K562 (cell line): ENCODE results near the gene GAB2. TPM values are rescaled to one million over a fixed set of nuclear protein-coding genes. Genes with fewer than 3 reads are reported as not detected.

Experiments
- ATAC-seq: fragments of 200-7000 bp; cut with Tn5 transposase; 3 replicates; pipeline ENCODE4 v1.9.1; 2020; ENCODE audit warnings: moderate library complexity
- BruUV-seq: library from RNA; stranded (reverse); fragments of 400-500 nt; replicated peaks from 2 replicates; lab custom pipeline; 2021; lab: Mats Ljungman, UMichigan
- CTCF ChIA-PET: fragments of 300-600 bp; formaldehyde crosslinking; extraction: SDS; loops from one replicate; lab custom pipeline; 2021; ENCODE audit warnings: low intra/inter-chr PET ratio; lab: Yijun Ruan, JAX
- POLR2A ChIA-PET: fragments of 300-600, 350-650 bp; sonication (Branson Sonifier 250); formaldehyde crosslinking; extraction: SDS; loops from one replicate; lab custom pipeline; 2021; ENCODE audit warnings: antibody characterized with exemption, inconsistent platforms; lab: Yijun Ruan, JAX
- DNase-seq, 4 experiments: peaks; one replicate each; pipeline versions ENCODE4 v3.0.0 to v3.0.0-alpha.2; 2011 to 2018; ENCODE audit warnings: low spot score in 3 of 4, mixed read lengths in 3 of 4; ENCODE audit errors: extremely low read depth in 1 of 4
- FAIRE-seq: peaks from 2 replicates; lab custom pipeline; 2011; peaks lifted over from hg19 to GRCh38; lab: Jason Lieb, UNC
- H2AFZ ChIP-seq: 2 replicates; pipeline ENCODE4 v1.6.0; 2011; ENCODE audit warnings: low read depth, low read length, control low read depth, inconsistent platforms
- H3K27ac ChIP-seq: fragments of 200-600 bp; 3 replicates; pipeline ENCODE4 v1.8.0; 2011; ENCODE audit warnings: low read depth, mild to moderate bottlenecking, control low read depth, inconsistent platforms, low read length, moderate library complexity, mixed read lengths; ENCODE audit errors: extremely low read depth
- H3K27me3 ChIP-seq, 2 experiments: fragments of 300-600 bp in 1 of 2; 2 replicates in 1 of 2; 3 replicates in 1 of 2; pipeline versions ENCODE4 v1.6.0 to v1.8.0; 2011; ENCODE audit warnings: inconsistent platforms in 2 of 2, low read length in 2 of 2, mild to moderate bottlenecking in 1 of 2, mixed read lengths in 1 of 2, moderate library complexity in 1 of 2; ENCODE audit not compliant: control insufficient read depth in 2 of 2, insufficient read depth in 2 of 2
- H3K36me3 ChIP-seq: fragments of 300-600 bp; 3 replicates; pipeline ENCODE4 v1.8.0; 2011; ENCODE audit warnings: mild to moderate bottlenecking, low read length, inconsistent platforms; ENCODE audit not compliant: control insufficient read depth, insufficient read depth
- H3K4me1 ChIP-seq, 2 experiments: fragments of 200-600 bp in 1 of 2; replicated peaks in 1 of 2; 2 replicates in 1 of 2; 3 replicates in 1 of 2; pipeline versions ENCODE4 v1.5.1 to v1.8.0; 2011; ENCODE audit warnings: inconsistent platforms in 2 of 2, low read length in 2 of 2, mild to moderate bottlenecking in 1 of 2, mixed read lengths in 1 of 2, moderate library complexity in 1 of 2; ENCODE audit not compliant: control insufficient read depth in 2 of 2, insufficient read depth in 2 of 2
- H3K4me2 ChIP-seq: 2 replicates; pipeline ENCODE4 v1.6.1; 2011; ENCODE audit warnings: low read length, control low read depth, inconsistent platforms, mixed read lengths; ENCODE audit not compliant: insufficient read depth
- H3K4me3 ChIP-seq: fragments of 200-600 bp; sonication (generic), shearing (Covaris generic); 2 replicates; pipeline ENCODE4 v1.5.1; 2016; ENCODE audit warnings: control low read depth, inconsistent platforms
- H3K79me2 ChIP-seq: fragments of 200-600 bp; 3 replicates; pipeline ENCODE4 v1.8.0; 2011; ENCODE audit warnings: low read length, inconsistent platforms; ENCODE audit not compliant: control insufficient read depth, insufficient read depth
- H3K9ac ChIP-seq, 2 experiments: 2 replicates each; pipeline versions ENCODE4 v1.6.0 to v1.6.1; 2011; ENCODE audit warnings: low read depth in 2 of 2, low read length in 2 of 2, control low read depth in 1 of 2, inconsistent platforms in 1 of 2, mild to moderate bottlenecking in 1 of 2, mixed read lengths in 1 of 2; ENCODE audit not compliant: insufficient read depth in 1 of 2
- H3K9me1 ChIP-seq: one replicate; pipeline ENCODE4 v1.6.0; 2011; ENCODE audit warnings: inconsistent platforms, mild to moderate bottlenecking, low read length, moderate library complexity; ENCODE audit not compliant: control insufficient read depth, insufficient read depth
- H3K9me3 ChIP-seq: replicated peaks from 2 replicates; pipeline ENCODE4 v1.5.1; 2011; ENCODE audit warnings: low read depth, low read length, inconsistent platforms; ENCODE audit not compliant: control insufficient read depth, insufficient read depth
- H4K20me1 ChIP-seq: replicated peaks from 2 replicates; pipeline ENCODE4 v1.6.1; 2011; ENCODE audit warnings: low read length, inconsistent platforms, mixed read lengths; ENCODE audit not compliant: control insufficient read depth, insufficient read depth
- CEBPG ChIP-seq, 3 experiments: fragments of 200-800 bp in 1 of 3; sonication (Bioruptor generic) in 1 of 3; sonication (generic) in 1 of 3; formaldehyde crosslinking in 1 of 3; IDR thresholded peaks in 2 of 3; conservative IDR thresholded peaks in 1 of 3; 2 replicates each; pipeline versions ENCODE4 v1.6.1 to v1.8.0; 2016 to 2022; ENCODE audit warnings: missing compliant biosample characterization in 2 of 3, missing genetic modification characterization in 2 of 3, mild to moderate bottlenecking in 1 of 3, missing genetic modification reagents in 1 of 3
- CXXC5 ChIP-seq: fragments of 250-450 bp; sonication (Bioruptor Pico); IDR thresholded peaks from 2 replicates; pipeline ENCODE4 v1.8.0; 2022; ENCODE audit warnings: inconsistent platforms, mild to moderate bottlenecking, moderate library complexity
- ILK ChIP-seq: fragments of 450-650 bp; IDR thresholded peaks from 2 replicates; pipeline ENCODE4 v1.6.1; 2016; ENCODE audit warnings: missing genetic modification characterization, low read depth, mild to moderate bottlenecking, missing compliant biosample characterization, moderate library complexity, borderline replicate concordance
- IRF2 ChIP-seq: sonication (generic); formaldehyde crosslinking; IDR thresholded peaks from 2 replicates; pipeline ENCODE4 v1.8.1; 2022; ENCODE audit warnings: mild to moderate bottlenecking, missing genetic modification reagents
- KDM1A ChIP-seq, 2 experiments: fragments of 450-650 bp; IDR thresholded peaks; 2 replicates each; pipeline ENCODE4 v1.6.1; 2016; ENCODE audit warnings: mild to moderate bottlenecking in 2 of 2
- MYBL2 ChIP-seq, 2 experiments: fragments of 450-650 bp in 1 of 2; sonication (generic) in 1 of 2; formaldehyde crosslinking in 1 of 2; IDR thresholded peaks; 2 replicates each; pipeline versions ENCODE4 v1.6.1 to v1.8.1; 2017 to 2022; ENCODE audit warnings: borderline replicate concordance in 1 of 2, inconsistent platforms in 1 of 2, low read depth in 1 of 2, mild to moderate bottlenecking in 1 of 2, missing genetic modification reagents in 1 of 2, moderate library complexity in 1 of 2
- TAL1 ChIP-seq: fragments of 450-650 bp; IDR thresholded peaks from 2 replicates; pipeline ENCODE4 v1.6.1; 2016; ENCODE audit warnings: mild to moderate bottlenecking
- TCF3 ChIP-seq: sonication (generic); formaldehyde crosslinking; IDR thresholded peaks from 2 replicates; pipeline ENCODE4 v1.4.0; 2020; ENCODE audit warnings: mild to moderate bottlenecking, missing genetic modification reagents
- TEAD2 ChIP-seq: fragments of 450-650 bp; IDR thresholded peaks from 2 replicates; pipeline ENCODE4 v1.6.1; 2016; ENCODE audit warnings: missing genetic modification characterization, control low read depth, missing compliant biosample characterization
- TEAD4 ChIP-seq, 2 experiments: sonication (generic) in 1 of 2; formaldehyde crosslinking in 1 of 2; IDR thresholded peaks; 2 replicates each; pipeline versions ENCODE4 v1.6.1 to v1.8.0; 2012 to 2022; ENCODE audit warnings: borderline replicate concordance in 1 of 2, inconsistent platforms in 1 of 2, low read length in 1 of 2, mild to moderate bottlenecking in 1 of 2, missing genetic modification reagents in 1 of 2
- TRIM24 ChIP-seq, 2 experiments: fragments of 450-650 bp; IDR thresholded peaks; 2 replicates each; pipeline ENCODE4 v1.6.1; 2016
- ZNF140 ChIP-seq: fragments of 250-450 bp; sonication (Bioruptor Pico); IDR thresholded peaks from 2 replicates; pipeline ENCODE4 v1.8.0; 2021; ENCODE audit warnings: moderate library complexity, mild to moderate bottlenecking, inconsistent platforms
- ZNF175 ChIP-seq: fragments of 200-800 bp; sonication (Bioruptor generic); IDR thresholded peaks from 2 replicates; pipeline ENCODE4 v1.6.1; 2016; ENCODE audit warnings: low read depth, mild to moderate bottlenecking, missing genetic modification characterization, missing compliant biosample characterization
- ZNF398 ChIP-seq: fragments of 250-450 bp; sonication (Bioruptor Pico); IDR thresholded peaks from 2 replicates; pipeline ENCODE4 v1.8.0; 2021; ENCODE audit warnings: moderate library complexity, mild to moderate bottlenecking, inconsistent platforms
- WGBS: fragments of 100-300 bp; shearing (Covaris generic); methylation state at CpG from one replicate; pipeline ENCODE4 v1.1.6; 2016; ENCODE audit warnings: low coverage, mixed read lengths; ENCODE audit not compliant: insufficient coverage; ENCODE audit errors: missing lambda C conversion rate; 5-methylcytosine and 5-hydroxymethylcytosine counted together
- in situ Hi-C: fragments of 300-500 bp; cut with MboI; formaldehyde crosslinking; loops from 4 replicates; pipeline ENCODE4 v1.15.0; 2018; ENCODE audit warnings: inconsistent platforms, mixed read lengths
- intact Hi-C: fragments of 100-400 bp; cut with micrococcal nuclease; formaldehyde crosslinking; loops from 2 replicates; pipeline ENCODE4 v1.14.2; 2022
- polyA plus RNA-seq, 8 experiments: library from polyadenylated mRNA; depleted of rRNA in 4 of 8; stranded (reverse) in 5 of 8; unstranded in 3 of 8; fragments of >200 nt; fragmentation: Nextera tagmentation in 2 of 8; fragmentation: Illumina TruSeq in 1 of 8; extraction: Ambion mirVana in 2 of 8; extraction: Trizol in 1 of 8; gene quantifications; 2 replicates each; pipeline versions ENCODE4 v1.2.1 to v1.2.3, GENCODE V29; 2011 to 2014; ENCODE audit warnings: inconsistent platforms in 1 of 8, missing spikeins in 1 of 8
- total RNA-seq, 7 experiments: library from RNA; depleted of rRNA in 6 of 7; stranded (reverse); fragments of >200 nt in 6 of 7; fragmentation: Illumina TruSeq in 2 of 7; extraction: Trizol in 2 of 7; gene quantifications; 2 replicates each; pipeline versions ENCODE4 v1.2.1 to v1.2.3, GENCODE V29; 2011 to 2021; ENCODE audit warnings: low replicate concordance in 1 of 7

Gene GAB2
- total and polyA plus RNA-seq, 9 of the 15 experiments (the other 6 are each of a cell fraction or from before 2014, with no cell fraction given), result 2.3 to 35.2 (median 16.1) TPM

GRCh38 chr11:78380615-78381051 is 37.0 kb downstream of the GAB2 start:
- FAIRE-seq, result no peak
- intact Hi-C loops, result loop anchor here (1.0 kb wide), 1 partner anchor 13 kb away; no protein-coding TSS in a partner anchor
- Histone ChIP-seq H3K4me2 (no peak overlapping the region), H3K9ac (no peak overlapping the region), H3K27ac (no peak overlapping the region), H3K9me1 (no peaks in the 10 kb centered on the region), H3K27me3 (no peaks in the 10 kb centered on the region), H3K9me3 (peaks cover 13% of the 10 kb centered on the region; the same call in 1 of the 2 replicates), H3K79me2 (peaks cover 72% of the 10 kb centered on the region), H3K4me1 (peaks cover 5 to 44% of the 10 kb centered on the region in 2 experiments), H2AFZ (no peak overlapping the region), H4K20me1 (no peaks in the 10 kb centered on the region), H3K36me3 (peaks cover 20% of the 10 kb centered on the region; the same call in 1 of the 3 replicates), H3K4me3 (no peak overlapping the region)
- ChIA-PET CTCF (no interaction called here), POLR2A (interaction anchor here (0.7 to 2.1 kb wide), 4 partner anchors 8 to 30 kb away, joined by 3 to 6 read pairs (median 3); no protein-coding TSS in a partner anchor)
- ATAC-seq, result peak; percentile 33
- DNase-seq, result peak in 2 of 4 experiments; percentile 46 to 54
- in situ Hi-C loops, result no loop called here
- no TSS peak for BruUV-seq
- 2% methylated on average over 5 of the region's 5 CpGs for WGBS
- peak; percentile 55; the same call in 1 of the 2 replicates for TF ChIP-seq ZNF175 (CRISPR knock-in tag)
- no peak for TF ChIP-seq IRF2 (CRISPR knock-in tag)
- peak; percentile 47; the same call in 1 of the 2 replicates for TF ChIP-seq TAL1
- TF ChIP-seq TCF3, result peak; percentile 49
- TF ChIP-seq MYBL2 (IDR thresholded peaks at IDR 0.05; ENCODE audit: low read depth), result 0 out of 2 replicates have a peak, but pooled peaks have one; percentile 24
- TF ChIP-seq MYBL2 (CRISPR knock-in tag; IDR thresholded peaks at IDR 0.05; ENCODE audit: borderline replicate concordance), result no peak
- TF ChIP-seq CXXC5 (CRISPR knock-in tag), result peak; percentile 63
- TF ChIP-seq ILK, result no peak
- no peak for TF ChIP-seq ZNF398
- peak; percentile 92 to 95 for TF ChIP-seq KDM1A (IDR thresholded peaks at IDR 0.05)
- TF ChIP-seq ZNF140 (CRISPR knock-in tag), result no peak
- TF ChIP-seq TEAD2 (tag), result 0 out of 2 replicates have a peak, but pooled peaks have one; percentile 58
- TF ChIP-seq TEAD4 (IDR thresholded peaks at IDR 0.05; ENCODE audit: low read length), result peak; percentile 85
- no peak for TF ChIP-seq TEAD4 (CRISPR knock-in tag; IDR thresholded peaks at IDR 0.05; ENCODE audit: borderline replicate concordance)
- TF ChIP-seq CEBPG (CRISPR knock-in tag; IDR thresholded peaks at IDR 0.05), result no peak
- TF ChIP-seq CEBPG (tag; conservative IDR thresholded peaks at IDR 0.05 in 1 of 2, IDR thresholded peaks at IDR 0.05 in 1 of 2), result peak in 1 of 2 experiments; percentile 61; a peak in 1 of 4 replicates
- 0 out of 4 replicates have a peak, but pooled peaks of 1 of the 2 experiments have one; percentile 18 for TF ChIP-seq TRIM24 (IDR thresholded peaks at IDR 0.05)
